GM12865 (cell line): ENCODE measurements around the gene GCNA.

Source experiments
- DNase-seq: peaks from one replicate; pipeline ENCODE4 v3.0.0; 2010; ENCODE audit warnings: low read depth
- H3K4me3 ChIP-seq: 2 replicates; pipeline ENCODE4 v1.5.1; 2011; ENCODE audit warnings: mild to moderate bottlenecking, low read depth, low read length, control low read depth
- TF ChIP-seq, protein P1 (sequence below): IDR thresholded peaks from 2 replicates; pipeline ENCODE4 v1.5.1; 2011; ENCODE audit warnings: low read length, control low read depth, low read depth, inconsistent platforms; ENCODE audit not compliant: insufficient read depth; ENCODE audit errors: missing control alignments

GCNA gene

DNA sequence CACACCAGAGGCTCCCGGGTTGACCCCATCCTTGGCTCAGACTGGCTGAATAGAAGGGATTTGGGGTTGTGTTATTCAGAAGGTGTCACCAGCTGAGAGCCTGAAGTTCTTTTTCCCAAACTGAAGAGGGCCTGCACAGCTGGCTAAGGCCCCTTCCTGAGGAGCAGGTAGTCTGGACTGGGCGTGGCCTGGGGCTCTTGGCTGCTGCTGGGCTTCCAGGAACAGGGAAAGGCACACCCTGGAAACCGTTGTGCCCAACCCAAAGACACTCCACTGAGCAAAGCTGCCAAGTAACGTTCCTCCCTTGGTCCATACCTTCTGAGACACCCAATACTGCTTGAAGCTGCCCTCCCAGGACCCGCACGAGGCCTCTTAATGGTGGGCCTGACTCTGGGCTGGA, 48.3 kb downstream of the GCNA start:
- TF ChIP-seq, protein P1, sequence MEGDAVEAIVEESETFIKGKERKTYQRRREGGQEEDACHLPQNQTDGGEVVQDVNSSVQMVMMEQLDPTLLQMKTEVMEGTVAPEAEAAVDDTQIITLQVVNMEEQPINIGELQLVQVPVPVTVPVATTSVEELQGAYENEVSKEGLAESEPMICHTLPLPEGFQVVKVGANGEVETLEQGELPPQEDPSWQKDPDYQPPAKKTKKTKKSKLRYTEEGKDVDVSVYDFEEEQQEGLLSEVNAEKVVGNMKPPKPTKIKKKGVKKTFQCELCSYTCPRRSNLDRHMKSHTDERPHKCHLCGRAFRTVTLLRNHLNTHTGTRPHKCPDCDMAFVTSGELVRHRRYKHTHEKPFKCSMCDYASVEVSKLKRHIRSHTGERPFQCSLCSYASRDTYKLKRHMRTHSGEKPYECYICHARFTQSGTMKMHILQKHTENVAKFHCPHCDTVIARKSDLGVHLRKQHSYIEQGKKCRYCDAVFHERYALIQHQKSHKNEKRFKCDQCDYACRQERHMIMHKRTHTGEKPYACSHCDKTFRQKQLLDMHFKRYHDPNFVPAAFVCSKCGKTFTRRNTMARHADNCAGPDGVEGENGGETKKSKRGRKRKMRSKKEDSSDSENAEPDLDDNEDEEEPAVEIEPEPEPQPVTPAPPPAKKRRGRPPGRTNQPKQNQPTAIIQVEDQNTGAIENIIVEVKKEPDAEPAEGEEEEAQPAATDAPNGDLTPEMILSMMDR: no peak
- H3K4me3 ChIP-seq: no peak overlapping the region
- DNase-seq: no peak

DNA sequence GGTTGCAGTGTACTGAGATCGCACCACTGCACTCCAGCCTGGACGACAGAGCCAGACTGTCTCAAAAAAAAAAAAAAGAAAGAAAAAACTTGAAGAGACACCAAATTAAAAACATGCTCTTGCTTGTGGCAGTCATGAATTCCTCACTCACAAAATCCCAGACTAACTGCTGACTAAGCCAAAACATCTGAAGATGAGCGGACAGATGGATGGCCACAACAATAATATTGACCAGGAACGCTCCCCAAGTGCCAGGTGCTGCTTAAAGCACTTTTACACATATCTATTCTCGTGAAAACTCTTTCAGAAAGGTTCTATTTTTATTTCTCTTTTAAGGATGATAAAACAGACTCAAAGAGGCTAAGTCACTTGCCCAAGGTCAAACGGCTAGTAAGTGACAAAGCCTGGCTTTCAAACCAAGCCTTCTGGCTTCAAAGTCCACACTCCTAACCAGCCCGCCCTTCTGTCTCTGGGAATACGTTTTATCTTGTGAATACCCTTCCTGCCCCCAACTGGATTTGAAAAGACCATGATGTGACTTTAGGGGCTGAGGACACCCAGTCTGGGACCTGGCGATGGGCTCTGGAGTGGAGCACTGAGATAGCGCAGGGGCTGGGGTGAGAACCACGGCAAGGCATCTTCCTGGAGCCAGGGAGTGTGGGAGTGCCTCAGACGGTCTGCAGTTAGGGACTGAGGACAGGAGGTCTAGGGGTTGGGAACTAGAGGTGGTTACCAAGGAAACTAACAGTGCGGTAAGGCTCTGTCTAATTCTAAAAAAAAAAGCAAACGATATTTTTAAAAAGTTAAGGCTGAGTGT, 49.6 kb downstream of the GCNA start:
- TF ChIP-seq, protein P1: no peak
- DNase-seq: no peak
- no peak overlapping the region for H3K4me3 ChIP-seq

DNA sequence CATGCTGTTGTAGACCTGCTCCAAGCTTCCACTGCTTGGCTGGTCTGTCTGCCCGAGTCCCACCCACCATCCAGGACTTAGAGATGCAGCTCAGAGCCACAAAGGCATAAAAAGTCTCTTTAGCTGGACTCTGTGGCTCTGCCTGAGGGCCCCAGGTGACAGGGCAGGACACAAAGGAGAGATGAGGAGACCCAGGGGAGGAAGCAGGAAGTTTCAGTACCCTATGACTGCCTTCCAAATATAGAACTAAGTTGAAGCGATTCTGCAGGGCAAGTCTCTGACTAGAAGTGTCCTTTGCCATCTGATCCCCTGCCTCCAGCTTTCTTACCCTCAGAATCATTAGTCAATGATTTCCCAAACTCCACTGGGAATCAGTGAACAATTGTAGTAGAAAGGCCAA, 51.2 kb downstream of the GCNA start:
- TF ChIP-seq, protein P1: no peak
- DNase-seq: peak; percentile 57
- no peak overlapping the region for H3K4me3 ChIP-seq

DNA sequence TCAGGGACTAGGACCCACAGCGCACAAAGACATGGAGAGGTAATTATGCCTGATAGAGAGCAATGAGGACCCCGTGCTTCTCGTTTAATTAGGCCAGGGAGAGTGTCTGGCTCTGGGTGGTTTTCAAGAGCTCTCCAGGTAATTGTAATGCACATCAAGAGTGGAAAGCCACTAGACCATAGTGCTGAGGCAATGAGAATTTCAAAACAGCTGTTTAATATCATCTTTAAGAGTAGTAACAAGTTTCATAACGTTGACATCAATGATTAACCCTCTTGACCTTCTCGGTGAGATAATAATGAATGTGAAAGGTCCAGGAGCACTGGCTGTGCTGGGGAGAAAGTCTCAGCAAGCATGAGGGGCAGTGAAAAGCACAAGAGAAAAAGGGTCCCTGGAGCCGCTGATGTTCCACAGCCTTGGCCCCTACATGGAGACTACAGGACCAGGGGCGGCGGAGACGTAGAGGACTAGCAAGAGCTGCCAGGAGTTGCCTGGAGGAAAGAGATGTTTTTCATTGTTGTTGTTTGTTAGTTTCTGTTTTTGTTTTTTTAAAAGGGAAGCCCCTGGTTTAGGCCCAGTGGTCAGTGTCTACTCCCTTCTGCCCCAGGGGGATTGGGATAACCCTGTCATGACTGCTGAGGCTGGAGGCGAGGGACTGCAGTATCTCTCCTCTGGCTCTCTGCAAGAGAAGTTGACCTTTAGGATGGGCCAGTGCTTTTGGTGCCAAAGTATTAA, 54.9 kb downstream of the GCNA start:
- TF ChIP-seq, protein P1: no peak
- H3K4me3 ChIP-seq: no peak overlapping the region
- no peak for DNase-seq

DNA sequence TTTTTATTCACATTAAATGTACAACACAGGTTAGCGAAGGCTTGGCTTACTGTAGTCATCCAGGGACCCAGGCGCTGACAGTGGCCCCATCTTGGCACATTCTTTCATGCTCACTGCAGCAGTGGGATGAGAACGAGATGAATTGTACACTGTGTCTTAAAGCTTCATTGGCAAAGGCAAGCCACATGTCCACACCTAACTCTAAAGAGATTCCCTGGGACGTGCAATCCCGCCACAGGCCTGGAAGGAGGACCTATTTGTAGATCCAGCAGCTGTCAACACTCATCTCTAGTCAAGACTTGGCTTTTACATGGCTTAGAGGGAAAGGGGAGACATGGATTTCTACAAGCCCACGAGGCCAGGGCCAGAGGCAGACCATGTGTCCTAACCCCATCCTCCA, 56.1 kb downstream of the GCNA start:
- TF ChIP-seq, protein P1: no peak
- no peak overlapping the region for H3K4me3 ChIP-seq
- DNase-seq: no peak

DNA sequence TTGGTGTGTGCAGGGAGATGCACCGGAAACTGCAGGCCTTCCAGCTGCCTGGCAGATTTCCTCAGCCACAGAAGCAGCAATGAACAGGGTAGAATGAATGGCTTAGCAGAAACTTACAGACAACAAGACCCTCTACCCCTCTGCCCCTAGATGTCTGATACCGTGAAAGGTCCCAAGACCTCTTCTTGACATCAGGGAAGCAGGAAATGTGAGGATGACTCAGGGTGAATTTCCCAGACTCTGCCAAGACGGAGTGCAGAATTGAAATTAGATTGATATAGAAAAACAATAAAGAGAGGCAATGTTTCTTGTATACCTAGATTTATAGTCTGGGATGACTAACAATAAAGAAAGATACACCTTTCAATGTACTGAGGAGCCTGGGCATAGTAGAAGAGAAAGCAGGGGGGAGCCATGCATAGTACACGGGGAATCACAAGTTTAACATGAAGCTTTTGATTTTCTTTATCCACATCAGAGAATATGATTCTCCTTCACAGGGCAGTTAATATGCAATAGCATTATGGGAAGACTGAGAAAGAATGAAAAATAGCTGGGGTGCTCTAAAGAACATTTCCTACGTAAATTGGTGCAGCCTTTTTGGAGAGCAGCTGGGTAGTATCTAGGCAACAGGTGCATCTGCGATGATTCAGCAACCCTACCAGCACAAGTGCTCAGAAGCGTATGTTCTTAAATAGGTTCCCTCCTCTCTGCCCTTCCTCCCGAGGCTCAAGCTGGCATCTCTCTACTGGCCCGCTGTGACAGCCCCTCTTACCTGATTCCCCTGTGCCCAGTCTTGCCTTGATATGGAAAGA, 58.4 kb downstream of the GCNA start:
- no peak for DNase-seq
- H3K4me3 ChIP-seq: no peak overlapping the region
- TF ChIP-seq, protein P1: no peak
